Measurements from ENCODE around the gene TMEM200B. TPM values are rescaled to one million over a fixed set of nuclear protein-coding genes. Genes with fewer than 3 reads are reported as not detected.
"Not testable (repeated sequence)": the region's sequence is repeated elsewhere in the genome, so short reads cannot be mapped to it uniquely, and the experiment has no call there.

The TMEM200B gene
- total RNA-seq, 3 donors from 2014 or later = 4.5 to 21.0 (median 12.1) TPM

- Histone ChIP-seq H3K4me1 (peaks cover 0 to 4% of the 10 kb centered on the region in 2 donors), H3K4me3 (no peak overlapping the region), H3K27me3 (no peaks in the 10 kb centered on the region), H3K9me3 (no peaks in the 10 kb centered on the region), H3K27ac (peak overlapping the region in 1 of 2 donors; percentile 57), H3K36me3 (no peaks in the 10 kb centered on the region)
- DNase-seq (ENCODE audit: low spot score in 2 of 2) = no peak
- intact Hi-C loops (cut with DNase I; ENCODE audit: low total_unique reads) = no loop called here
- TF ChIP-seq CTCF (IDR thresholded peaks at IDR 0.05) (no peak), POLR2A (IDR thresholded peaks at IDR 0.05) (no peak), POLR2AphosphoS5 (IDR thresholded peaks at IDR 0.05) (no peak)
These were observed 33.5 kb upstream of the TMEM200B start for GRCh38 chr1:29157269-29157601.

- Histone ChIP-seq H3K27me3 (no peaks in the 10 kb centered on the region), H3K36me3 (no peaks in the 10 kb centered on the region), H3K27ac (peak overlapping the region; percentile 27 to 57), H3K4me3 (no peak overlapping the region), H3K9me3 (no peaks in the 10 kb centered on the region), H3K4me1 (peaks cover 0 to 4% of the 10 kb centered on the region in 2 donors)
- no peak for TF ChIP-seq POLR2AphosphoS5 (IDR thresholded peaks at IDR 0.05)
- TF ChIP-seq POLR2A (IDR thresholded peaks at IDR 0.05) = no peak
- TF ChIP-seq CTCF (IDR thresholded peaks at IDR 0.05) = no peak
- intact Hi-C loops (cut with DNase I; ENCODE audit: low total_unique reads) = no loop called here
- DNase-seq (ENCODE audit: low spot score in 2 of 2) = no peak
These were observed 33.0 kb upstream of the TMEM200B start for GRCh38 chr1:29156543-29157268.

- Histone ChIP-seq H3K36me3 (no peaks in the 10 kb centered on the region), H3K27me3 (no peaks in the 10 kb centered on the region), H3K4me1 (peaks cover 0 to 4% of the 10 kb centered on the region in 2 donors), H3K9me3 (no peaks in the 10 kb centered on the region), H3K4me3 (no peak overlapping the region), H3K27ac (no peak overlapping the region)
- intact Hi-C loops (cut with DNase I; ENCODE audit: low total_unique reads) = no loop called here
- TF ChIP-seq CTCF (IDR thresholded peaks at IDR 0.05) (no peak), POLR2A (IDR thresholded peaks at IDR 0.05) (no peak), POLR2AphosphoS5 (IDR thresholded peaks at IDR 0.05) (no peak)
- no peak for DNase-seq (ENCODE audit: low spot score in 2 of 2)
These were observed 28.5 kb upstream of the TMEM200B start for GRCh38 chr1:29152046-29152805.

- H3K27ac ChIP-seq; H3K36me3 ChIP-seq; intact Hi-C loops (cut with DNase I; ENCODE audit: low total_unique reads); H3K9me3 ChIP-seq; H3K4me3 ChIP-seq; H3K4me1 ChIP-seq; DNase-seq (ENCODE audit: low spot score in 2 of 2); H3K27me3 ChIP-seq: not testable (repeated sequence)
These were observed 26.6 kb upstream of the TMEM200B start for GRCh38 chr1:29150346-29150745.

- H3K9me3 ChIP-seq = no peaks in the 10 kb centered on the region
- no peak for DNase-seq (ENCODE audit: low spot score in 2 of 2)
- no peak overlapping the region for H3K4me3 ChIP-seq
- no peak for TF ChIP-seq POLR2AphosphoS5 (IDR thresholded peaks at IDR 0.05)
- no peak for TF ChIP-seq POLR2A (IDR thresholded peaks at IDR 0.05)
- no peak for TF ChIP-seq CTCF (IDR thresholded peaks at IDR 0.05)
- no peaks in the 10 kb centered on the region for H3K4me1 ChIP-seq
- H3K36me3 ChIP-seq = no peaks in the 10 kb centered on the region
- H3K27me3 ChIP-seq = no peaks in the 10 kb centered on the region
- no peak overlapping the region for H3K27ac ChIP-seq
- intact Hi-C loops (cut with DNase I; ENCODE audit: low total_unique reads) = no loop called here
These were observed 25.2 kb upstream of the TMEM200B start for GRCh38 chr1:29148656-29149491.
